IPS DF 4.7 (cell line): ENCODE measurements around the gene PACS2.
"Not testable (repeated sequence)": the region's sequence is repeated elsewhere in the genome, so short reads cannot be mapped to it uniquely, and the experiment has no call there.

ENCODE experiments used
- DNase-seq: peaks from one replicate; pipeline ENCODE4 v3.0.0-alpha.2; 2013; ENCODE audit warnings: low spot score; ENCODE audit errors: extremely low read depth

Gene PACS2

DNA sequence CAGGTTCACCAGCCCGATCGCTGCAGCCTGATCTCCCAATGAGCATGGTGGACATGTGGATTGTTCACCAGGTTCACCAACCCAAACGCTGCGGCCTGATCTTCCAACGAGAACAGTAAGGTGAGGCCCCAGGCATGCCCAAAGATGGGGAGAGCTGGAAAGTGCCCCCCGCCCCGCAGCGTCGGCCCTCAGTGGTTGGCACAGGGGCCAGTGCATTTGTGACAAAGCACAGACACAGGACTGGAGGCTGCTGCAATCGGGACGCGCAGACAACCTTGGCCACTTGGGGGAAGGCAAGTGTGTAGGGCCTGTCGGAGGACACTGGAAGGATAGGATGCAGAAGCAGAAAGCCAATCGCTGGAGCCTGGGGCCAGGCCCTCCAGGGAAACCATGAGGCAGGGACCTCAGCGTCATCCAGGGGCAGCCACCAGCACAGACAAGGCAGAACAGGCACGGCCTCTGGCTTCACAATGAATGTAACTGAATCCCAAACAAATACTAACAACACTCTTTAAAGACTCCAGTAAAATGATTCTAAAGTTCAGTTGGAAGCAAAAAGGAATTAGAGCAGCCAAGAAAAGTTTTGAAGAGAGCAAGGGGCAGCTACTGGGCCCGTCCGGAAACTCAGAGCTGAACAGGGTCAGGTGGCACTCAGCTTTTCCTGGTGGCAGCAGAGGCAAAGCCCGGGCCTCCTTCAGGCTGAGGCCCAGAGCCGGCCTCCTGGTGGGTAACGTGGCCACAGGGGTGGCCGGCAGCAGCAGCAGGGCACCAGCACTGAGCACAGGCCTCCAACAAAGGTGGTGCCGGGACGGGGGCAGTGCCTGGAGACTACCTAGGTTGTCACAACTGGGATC, 27.1 kb upstream of the PACS2 start:
- no peak for DNase-seq

DNA sequence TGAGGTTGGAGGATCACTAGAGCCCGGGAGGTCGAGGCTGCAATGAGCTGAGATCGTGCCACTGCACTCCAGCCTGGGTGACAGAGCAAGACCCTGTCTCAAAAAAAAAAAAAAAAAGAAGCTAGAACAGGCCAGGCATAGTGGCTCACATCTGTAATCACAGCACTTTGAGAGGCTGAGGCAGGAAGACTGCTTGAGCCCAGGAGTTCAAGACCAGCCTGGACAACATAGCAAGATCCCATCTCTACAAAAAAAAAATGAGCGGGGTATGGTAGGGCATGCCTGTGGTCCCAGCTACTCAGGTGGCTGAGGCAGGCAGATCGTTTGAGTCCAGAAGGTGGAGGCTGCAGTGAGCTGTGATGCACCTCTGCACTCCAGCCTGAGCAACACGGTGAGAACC, 25.6 kb upstream of the PACS2 start:
- not testable (repeated sequence) for DNase-seq

- DNase-seq, result no peak
These were observed 23.8 kb upstream of the PACS2 start for GRCh38 chr14:105290621-105291346.

- DNase-seq, result no peak
These were observed 21.5 kb upstream of the PACS2 start for GRCh38 chr14:105292826-105293711.

GRCh38 chr14:105294142-105294597, 20.4 kb upstream of the PACS2 start:
- no peak for DNase-seq

GRCh38 chr14:105297311-105297710, 17.2 kb upstream of the PACS2 start:
- DNase-seq, result not testable (repeated sequence)

GRCh38 chr14:105299654-105300541, 14.7 kb upstream of the PACS2 start:
- no peak for DNase-seq

DNA sequence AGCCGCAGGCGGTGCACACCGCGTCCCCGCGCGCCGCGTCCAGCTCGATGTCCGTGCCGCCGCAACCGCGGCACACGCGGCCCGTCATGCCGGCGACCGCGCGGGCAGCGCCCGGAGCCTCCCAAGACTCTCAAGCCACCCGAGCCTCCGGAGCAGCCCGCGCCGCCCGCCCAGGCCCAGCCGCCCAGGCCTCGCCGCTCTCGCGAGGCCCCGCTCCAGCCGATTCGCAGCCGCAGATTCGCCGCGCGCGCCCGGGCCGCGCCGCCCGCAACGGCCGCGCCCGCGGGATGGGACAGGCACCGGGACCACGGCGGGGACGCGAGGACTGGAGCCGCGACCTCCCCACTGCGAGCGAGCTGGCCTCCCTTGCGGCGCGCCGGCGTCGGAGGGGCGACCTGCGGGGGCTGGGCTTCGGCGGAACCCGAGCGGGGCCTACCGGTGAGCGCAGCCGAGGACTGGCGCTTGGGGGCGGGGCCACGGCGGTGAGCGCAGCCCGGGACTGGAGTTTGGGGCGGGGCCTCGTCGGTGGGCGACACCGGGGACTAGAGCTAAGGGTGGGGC, 13.9 kb upstream of the PACS2 start, which contains the start of gene BRF1:
BRF1 (minus strand) TSS at position 460 of the 561 bp plus-strand sequence; CDS start at position 88, 372 bp downstream.
- peak; percentile 33 for DNase-seq

GRCh38 chr14:105301103-105301914, 13.2 kb upstream of the PACS2 start:
- peak; percentile 64 for DNase-seq

DNA sequence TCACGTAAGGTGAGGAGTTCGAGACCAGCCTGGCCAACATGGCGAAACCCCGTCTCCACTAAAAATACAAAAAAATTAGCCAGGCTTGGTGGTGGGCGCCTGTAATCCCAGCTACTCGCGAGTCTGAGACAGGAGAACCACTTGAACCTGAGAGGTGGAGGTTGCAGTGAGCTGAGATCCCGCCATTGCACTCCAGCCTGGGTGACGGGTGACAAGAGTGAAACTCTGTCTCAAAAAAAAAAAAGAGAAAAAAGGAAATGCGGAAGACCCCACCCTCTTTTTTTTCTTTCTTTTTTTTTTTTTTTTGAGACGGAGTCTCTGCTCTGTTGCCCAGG, 12.7 kb upstream of the PACS2 start:
- DNase-seq, result not testable (repeated sequence)

- DNase-seq, result no peak
These were observed 10.6 kb upstream of the PACS2 start for GRCh38 chr14:105303949-105304348.

DNA sequence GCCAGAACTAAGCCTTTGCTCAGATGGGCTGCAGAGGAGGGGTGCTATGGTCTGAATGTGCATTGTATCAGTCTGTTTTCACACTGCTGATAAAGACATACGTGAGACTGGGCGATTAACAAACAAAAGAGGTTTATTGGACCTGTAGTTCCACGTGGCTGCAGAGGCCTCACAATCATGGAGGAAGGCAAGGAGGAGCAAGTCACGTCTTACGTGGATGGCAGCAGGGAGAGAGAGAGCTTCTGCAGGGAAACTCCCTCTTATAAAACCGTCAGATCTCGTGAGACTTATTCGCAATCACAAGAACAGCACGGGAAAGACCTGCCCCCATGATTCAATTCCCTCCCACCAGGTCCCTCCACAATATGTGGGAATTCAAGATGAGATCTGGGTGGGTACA, 10.0 kb upstream of the PACS2 start:
- no peak for DNase-seq

DNA sequence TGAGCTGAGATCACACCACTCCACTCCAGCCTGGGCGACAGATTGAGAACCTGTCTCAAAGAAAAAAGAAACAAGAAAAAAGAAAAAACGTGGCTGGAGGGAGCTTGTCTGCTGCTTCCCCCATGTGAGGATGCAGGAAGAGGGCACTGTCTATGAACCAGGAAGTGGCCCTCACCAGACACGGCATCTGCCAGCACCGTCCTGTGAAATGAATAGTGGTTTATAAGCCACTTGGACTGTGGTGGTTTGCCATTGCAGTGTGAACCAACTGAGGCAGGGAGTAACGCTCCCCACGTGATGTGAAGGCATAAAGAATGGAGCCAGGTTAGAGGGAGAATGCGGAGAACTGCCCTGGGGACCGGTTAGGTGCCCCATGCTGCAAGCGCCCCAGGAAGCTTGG, 9.2 kb upstream of the PACS2 start:
- DNase-seq, result no peak

- no peak for DNase-seq
These were observed 8.8 kb upstream of the PACS2 start for GRCh38 chr14:105305791-105306190.

- no peak for DNase-seq
These were observed 7.4 kb upstream of the PACS2 start for GRCh38 chr14:105307052-105307727.

DNA sequence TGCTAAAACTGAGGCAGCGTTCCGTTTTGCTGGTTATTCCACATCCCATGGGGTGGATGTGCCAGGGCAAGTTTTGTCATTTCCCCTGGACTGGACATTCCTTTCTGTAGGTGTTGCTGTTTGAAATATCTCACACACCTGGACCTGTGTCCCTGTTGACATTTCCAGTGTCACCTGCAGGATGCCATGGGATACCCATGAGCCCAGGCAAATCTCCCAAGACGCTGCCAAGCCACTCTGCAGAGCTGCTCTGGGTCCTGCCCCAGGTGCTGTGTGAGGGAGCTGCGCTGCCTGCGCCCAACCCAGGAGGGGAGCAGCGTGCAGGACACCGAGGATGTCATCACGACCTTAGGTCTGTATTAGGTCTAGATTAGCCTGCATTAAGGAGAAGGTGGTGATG, 5.2 kb upstream of the PACS2 start:
- DNase-seq, result no peak

- no peak for DNase-seq
These were observed 2.7 kb upstream of the PACS2 start for GRCh38 chr14:105311838-105312237.

- DNase-seq, result no peak
These were observed 1.6 kb upstream of the PACS2 start for GRCh38 chr14:105312973-105313372.
